ENCODE measurements around the gene RNASE1.
A peak's percentile ranks its signal among the peaks of the same experiment; 100 is the strongest.

GRCh38 chr14:20818861-20819260, 16.2 kb upstream of the RNASE1 start:
- TF ChIP-seq, protein P1, sequence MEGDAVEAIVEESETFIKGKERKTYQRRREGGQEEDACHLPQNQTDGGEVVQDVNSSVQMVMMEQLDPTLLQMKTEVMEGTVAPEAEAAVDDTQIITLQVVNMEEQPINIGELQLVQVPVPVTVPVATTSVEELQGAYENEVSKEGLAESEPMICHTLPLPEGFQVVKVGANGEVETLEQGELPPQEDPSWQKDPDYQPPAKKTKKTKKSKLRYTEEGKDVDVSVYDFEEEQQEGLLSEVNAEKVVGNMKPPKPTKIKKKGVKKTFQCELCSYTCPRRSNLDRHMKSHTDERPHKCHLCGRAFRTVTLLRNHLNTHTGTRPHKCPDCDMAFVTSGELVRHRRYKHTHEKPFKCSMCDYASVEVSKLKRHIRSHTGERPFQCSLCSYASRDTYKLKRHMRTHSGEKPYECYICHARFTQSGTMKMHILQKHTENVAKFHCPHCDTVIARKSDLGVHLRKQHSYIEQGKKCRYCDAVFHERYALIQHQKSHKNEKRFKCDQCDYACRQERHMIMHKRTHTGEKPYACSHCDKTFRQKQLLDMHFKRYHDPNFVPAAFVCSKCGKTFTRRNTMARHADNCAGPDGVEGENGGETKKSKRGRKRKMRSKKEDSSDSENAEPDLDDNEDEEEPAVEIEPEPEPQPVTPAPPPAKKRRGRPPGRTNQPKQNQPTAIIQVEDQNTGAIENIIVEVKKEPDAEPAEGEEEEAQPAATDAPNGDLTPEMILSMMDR (IDR thresholded peaks at IDR 0.05): peak in 3 of 12 donors; percentile 19 to 20 (median 20)
- TF ChIP-seq POLR2A (IDR thresholded peaks at IDR 0.05): no peak
